Measurements from ENCODE around the gene CCDC152. TPM values are rescaled to one million over a fixed set of nuclear protein-coding genes. Genes with fewer than 3 reads are reported as not detected.

Gene CCDC152
- total RNA-seq, 1 donor from 2014 or later, result 1.2 TPM

DNA sequence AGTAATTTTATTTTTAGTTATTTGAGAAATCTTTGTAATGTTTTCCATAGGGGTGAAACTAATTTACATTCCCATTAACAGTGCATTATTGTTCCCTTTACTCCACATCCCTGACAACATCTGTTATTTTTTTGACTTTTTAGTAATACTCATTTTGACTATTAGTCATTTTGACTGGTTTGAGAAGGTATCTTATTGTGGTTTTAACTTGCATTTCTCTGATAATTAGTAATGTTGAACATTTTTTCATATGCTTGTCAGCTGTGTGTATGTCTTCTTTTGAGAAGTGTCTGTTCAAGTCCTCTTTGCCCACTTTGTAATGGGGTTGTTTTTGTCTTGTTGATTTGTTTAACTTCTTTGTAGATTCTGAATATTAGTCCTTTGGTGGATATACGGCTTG, 27.5 kb downstream of the CCDC152 start:
- no peaks in the 10 kb centered on the region for H3K27me3 Mint-ChIP-seq (ENCODE audit: low read depth, unreplicated experiment)
- H4K20me1 ChIP-seq (ENCODE audit: insufficient read depth, low read length), result no peaks in the 10 kb centered on the region
- H2AFZ ChIP-seq (ENCODE audit: low read depth, low read length), result no peak overlapping the region
- H3K4me3 ChIP-seq (ENCODE audit: insufficient read depth, low read depth, low read length), result no peak overlapping the region
- no peak overlapping the region for H3K4me2 ChIP-seq (ENCODE audit: low read length)
- H3K27me3 ChIP-seq (ENCODE audit: insufficient read depth, low read length), result no peaks in the 10 kb centered on the region
- H3K79me2 ChIP-seq (ENCODE audit: insufficient read depth, low read length), result no peaks in the 10 kb centered on the region
- H3K36me3 ChIP-seq (ENCODE audit: insufficient read depth, low read length), result no peaks in the 10 kb centered on the region
- peaks cover 2% of the 10 kb centered on the region for H3K9me3 ChIP-seq (ENCODE audit: insufficient read depth, low read depth, low read length)
- no peak overlapping the region for H3K27ac ChIP-seq (ENCODE audit: low read depth, low read length)
- FAIRE-seq (no peak), DNase-seq (ENCODE audit: low read depth) (peak; percentile 9)
- H3K9me3 Mint-ChIP-seq (ENCODE audit: unreplicated experiment), result peaks cover 21% of the 10 kb centered on the region
- TF ChIP-seq, protein P1, sequence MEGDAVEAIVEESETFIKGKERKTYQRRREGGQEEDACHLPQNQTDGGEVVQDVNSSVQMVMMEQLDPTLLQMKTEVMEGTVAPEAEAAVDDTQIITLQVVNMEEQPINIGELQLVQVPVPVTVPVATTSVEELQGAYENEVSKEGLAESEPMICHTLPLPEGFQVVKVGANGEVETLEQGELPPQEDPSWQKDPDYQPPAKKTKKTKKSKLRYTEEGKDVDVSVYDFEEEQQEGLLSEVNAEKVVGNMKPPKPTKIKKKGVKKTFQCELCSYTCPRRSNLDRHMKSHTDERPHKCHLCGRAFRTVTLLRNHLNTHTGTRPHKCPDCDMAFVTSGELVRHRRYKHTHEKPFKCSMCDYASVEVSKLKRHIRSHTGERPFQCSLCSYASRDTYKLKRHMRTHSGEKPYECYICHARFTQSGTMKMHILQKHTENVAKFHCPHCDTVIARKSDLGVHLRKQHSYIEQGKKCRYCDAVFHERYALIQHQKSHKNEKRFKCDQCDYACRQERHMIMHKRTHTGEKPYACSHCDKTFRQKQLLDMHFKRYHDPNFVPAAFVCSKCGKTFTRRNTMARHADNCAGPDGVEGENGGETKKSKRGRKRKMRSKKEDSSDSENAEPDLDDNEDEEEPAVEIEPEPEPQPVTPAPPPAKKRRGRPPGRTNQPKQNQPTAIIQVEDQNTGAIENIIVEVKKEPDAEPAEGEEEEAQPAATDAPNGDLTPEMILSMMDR (IDR thresholded peaks at IDR 0.05; ENCODE audit: insufficient read depth, low read depth, low read length), result no peak
- no peak for TF ChIP-seq EZH2 (IDR thresholded peaks at IDR 0.05; ENCODE audit: insufficient read depth, low read length)
- no peaks in the 10 kb centered on the region for H3K4me1 Mint-ChIP-seq (ENCODE audit: low read depth, unreplicated experiment)
- no peak overlapping the region for H3K9ac ChIP-seq (ENCODE audit: low read length)
- H3K4me3 Mint-ChIP-seq (ENCODE audit: unreplicated experiment), result no peak overlapping the region
- H3K27ac Mint-ChIP-seq (ENCODE audit: unreplicated experiment), result no peak overlapping the region
- H3K4me1 ChIP-seq (ENCODE audit: insufficient read depth, low read length), result no peaks in the 10 kb centered on the region
- no peaks in the 10 kb centered on the region for H3K36me3 Mint-ChIP-seq (ENCODE audit: low read depth, unreplicated experiment)

DNA sequence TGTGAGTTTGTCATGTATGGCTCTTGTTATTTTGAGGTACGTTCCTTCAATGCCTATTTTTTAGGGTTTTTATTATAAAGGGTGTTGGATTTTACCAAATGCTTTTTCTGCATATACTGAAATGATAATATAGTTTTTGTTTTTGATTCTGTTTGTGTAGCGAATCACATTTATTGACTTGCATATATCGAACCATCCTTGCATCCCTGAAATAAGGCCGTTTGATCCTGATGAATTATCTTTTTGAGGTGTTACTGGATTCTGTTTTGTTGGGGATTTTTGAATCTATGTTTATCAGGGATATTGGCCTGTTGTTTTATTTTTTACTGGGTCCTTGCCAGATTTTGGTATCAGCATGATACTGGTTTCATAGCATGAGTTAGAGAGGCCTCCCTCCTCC, 29.1 kb downstream of the CCDC152 start:
- H3K9me3 ChIP-seq (ENCODE audit: insufficient read depth, low read depth, low read length), result peaks cover 2% of the 10 kb centered on the region
- Mint-ChIP-seq H3K36me3 (ENCODE audit: low read depth, unreplicated experiment) (no peaks in the 10 kb centered on the region), H3K4me1 (ENCODE audit: low read depth, unreplicated experiment) (no peaks in the 10 kb centered on the region), H3K4me3 (ENCODE audit: unreplicated experiment) (no peak overlapping the region), H3K27ac (ENCODE audit: unreplicated experiment) (no peak overlapping the region), H3K27me3 (ENCODE audit: low read depth, unreplicated experiment) (no peaks in the 10 kb centered on the region), H3K9me3 (ENCODE audit: unreplicated experiment) (peaks cover 21% of the 10 kb centered on the region)
- no peaks in the 10 kb centered on the region for H3K79me2 ChIP-seq (ENCODE audit: insufficient read depth, low read length)
- DNase-seq (ENCODE audit: low read depth) (no peak), FAIRE-seq (no peak)
- H3K27ac ChIP-seq (ENCODE audit: low read depth, low read length), result no peak overlapping the region
- H3K36me3 ChIP-seq (ENCODE audit: insufficient read depth, low read length), result no peaks in the 10 kb centered on the region
- no peak overlapping the region for H3K4me2 ChIP-seq (ENCODE audit: low read length)
- H3K4me1 ChIP-seq (ENCODE audit: insufficient read depth, low read length), result no peaks in the 10 kb centered on the region
- H3K4me3 ChIP-seq (ENCODE audit: insufficient read depth, low read depth, low read length), result no peak overlapping the region
- no peak overlapping the region for H2AFZ ChIP-seq (ENCODE audit: low read depth, low read length)
- H3K27me3 ChIP-seq (ENCODE audit: insufficient read depth, low read length), result no peaks in the 10 kb centered on the region
- TF ChIP-seq, protein P1 (IDR thresholded peaks at IDR 0.05; ENCODE audit: insufficient read depth, low read depth, low read length), result no peak
- TF ChIP-seq EZH2 (IDR thresholded peaks at IDR 0.05; ENCODE audit: insufficient read depth, low read length), result no peak
- no peak overlapping the region for H3K9ac ChIP-seq (ENCODE audit: low read length)
- H4K20me1 ChIP-seq (ENCODE audit: insufficient read depth, low read length), result no peaks in the 10 kb centered on the region

DNA sequence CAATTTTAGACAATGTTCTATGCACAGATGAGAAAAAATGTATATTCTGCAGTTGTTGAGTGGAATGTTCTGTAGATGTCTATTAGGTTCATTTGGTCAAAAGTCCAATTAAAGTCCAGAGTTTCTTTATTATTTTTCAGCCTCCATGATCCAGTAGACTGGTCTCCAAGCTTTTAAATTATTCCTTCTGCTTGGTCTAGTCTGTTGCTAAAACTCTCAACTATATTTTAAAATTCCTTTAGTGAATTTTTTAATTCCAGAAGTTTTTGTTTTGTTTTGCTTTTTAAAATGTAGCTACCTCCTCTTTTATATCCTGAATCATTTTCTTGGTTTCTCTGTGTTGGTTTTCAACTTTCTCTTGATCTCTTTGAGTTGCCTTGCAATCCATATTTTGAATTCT, 30.5 kb downstream of the CCDC152 start:
- H3K9me3 Mint-ChIP-seq (ENCODE audit: unreplicated experiment), result peaks cover 21% of the 10 kb centered on the region

More for the DNA sequence above, 30.5 kb downstream of the CCDC152 start:
- Histone ChIP-seq H3K4me2 (ENCODE audit: low read length) (no peak overlapping the region), H3K27me3 (ENCODE audit: insufficient read depth, low read length) (no peaks in the 10 kb centered on the region), H3K79me2 (ENCODE audit: insufficient read depth, low read length) (no peaks in the 10 kb centered on the region), H3K4me1 (ENCODE audit: insufficient read depth, low read length) (no peaks in the 10 kb centered on the region), H3K9ac (ENCODE audit: low read length) (no peak overlapping the region), H3K9me3 (ENCODE audit: insufficient read depth, low read depth, low read length) (peaks cover 2% of the 10 kb centered on the region), H3K36me3 (ENCODE audit: insufficient read depth, low read length) (no peaks in the 10 kb centered on the region), H4K20me1 (ENCODE audit: insufficient read depth, low read length) (no peaks in the 10 kb centered on the region), H2AFZ (ENCODE audit: low read depth, low read length) (no peak overlapping the region), H3K4me3 (ENCODE audit: insufficient read depth, low read depth, low read length) (no peak overlapping the region), H3K27ac (ENCODE audit: low read depth, low read length) (no peak overlapping the region)
- no peak overlapping the region for H3K27ac Mint-ChIP-seq (ENCODE audit: unreplicated experiment)
- H3K27me3 Mint-ChIP-seq (ENCODE audit: low read depth, unreplicated experiment), result no peaks in the 10 kb centered on the region
- TF ChIP-seq, protein P1 (IDR thresholded peaks at IDR 0.05; ENCODE audit: insufficient read depth, low read depth, low read length), result no peak
- TF ChIP-seq EZH2 (IDR thresholded peaks at IDR 0.05; ENCODE audit: insufficient read depth, low read length), result no peak
- no peak for FAIRE-seq
- H3K4me3 Mint-ChIP-seq (ENCODE audit: unreplicated experiment), result no peak overlapping the region
- DNase-seq (ENCODE audit: low read depth), result no peak
- H3K4me1 Mint-ChIP-seq (ENCODE audit: low read depth, unreplicated experiment), result no peaks in the 10 kb centered on the region
- no peaks in the 10 kb centered on the region for H3K36me3 Mint-ChIP-seq (ENCODE audit: low read depth, unreplicated experiment)

All from astrocyte (in vitro differentiated cells and primary cell).